IMR-90 (cell line): ENCODE data around the gene AQP1. TPM values are rescaled to one million over a fixed set of nuclear protein-coding genes. Genes with fewer than 3 reads are reported as not detected.

Experiments used
- ATAC-seq: fragments of 200-7000 bp; cut with Tn5 transposase; 2 replicates; pipeline ENCODE4 v1.9.1; 2020; ENCODE audit warnings: low read depth, mild to moderate bottlenecking, moderate library complexity
- BruUV-seq: library from RNA; stranded (reverse); fragments of 400-500 nt; replicated peaks from 2 replicates; lab custom pipeline; 2021; lab: Mats Ljungman, UMichigan
- CTCF ChIA-PET: fragments of 300-600 bp; formaldehyde crosslinking; extraction: SDS; loops from one replicate; lab custom pipeline; 2021; ENCODE audit warnings: antibody characterized with exemption; lab: Yijun Ruan, JAX
- POLR2A ChIA-PET: fragments of 300-600 bp; sonication (Branson Sonifier 250); formaldehyde crosslinking; loops from one replicate; lab custom pipeline; 2022; ENCODE audit warnings: antibody characterized with exemption; ENCODE audit not compliant: unreplicated experiment; lab: Charles Lee
- DNase-seq: peaks from one replicate; pipeline ENCODE4 v3.0.0; 2013
- H2AFZ ChIP-seq: replicated peaks from 2 replicates; pipeline ENCODE3; 2013; ENCODE audit warnings: low read length, mild to moderate bottlenecking; ENCODE audit not compliant: poor library complexity
- H2AK5ac ChIP-seq: 2 replicates; pipeline ENCODE4 v1.6.1; 2013; ENCODE audit warnings: low read depth, low read length, inconsistent platforms
- H2AK9ac ChIP-seq: replicated peaks from 2 replicates; pipeline ENCODE3; 2013; ENCODE audit warnings: mild to moderate bottlenecking, low read depth, low read length, moderate library complexity; ENCODE audit not compliant: poor library complexity
- H2BK120ac ChIP-seq: 2 replicates; pipeline ENCODE4 v1.6.1; 2013; ENCODE audit warnings: low read depth, low read length, inconsistent platforms
- H2BK15ac ChIP-seq: 3 replicates; pipeline ENCODE4 v1.6.1; 2013; ENCODE audit warnings: low read depth, low read length, inconsistent platforms
- H2BK20ac ChIP-seq: 2 replicates; pipeline ENCODE4 v1.6.1; 2013; ENCODE audit warnings: low read depth, mild to moderate bottlenecking, inconsistent platforms, low read length, moderate library complexity
- H2BK5ac ChIP-seq: 2 replicates; pipeline ENCODE4 v1.6.1; 2013; ENCODE audit warnings: mild to moderate bottlenecking, low read depth, low read length, inconsistent platforms; ENCODE audit not compliant: poor library complexity, severe bottlenecking
- H3K14ac ChIP-seq: replicated peaks from 2 replicates; pipeline ENCODE4 v1.6.1; 2013; ENCODE audit warnings: low read depth, low read length, inconsistent platforms
- H3K18ac ChIP-seq: 2 replicates; pipeline ENCODE4 v1.6.1; 2013; ENCODE audit warnings: low read depth, low read length, control low read depth
- H3K23ac ChIP-seq: 2 replicates; pipeline ENCODE4 v1.6.1; 2013; ENCODE audit warnings: low read depth, low read length, inconsistent platforms
- H3K27ac ChIP-seq: 2 replicates; pipeline ENCODE4 v1.5.1; 2013; ENCODE audit warnings: mild to moderate bottlenecking, control low read depth, low read length; ENCODE audit not compliant: insufficient read depth
- H3K27me3 ChIP-seq: 2 replicates; pipeline ENCODE4 v1.6.1; 2013; ENCODE audit warnings: low read length; ENCODE audit not compliant: control insufficient read depth, insufficient read depth
- H3K36me3 ChIP-seq: 2 replicates; pipeline ENCODE4 v1.6.1; 2013; ENCODE audit warnings: low read length, mixed read lengths; ENCODE audit not compliant: control insufficient read depth, insufficient read depth
- H3K4ac ChIP-seq: 2 replicates; pipeline ENCODE4 v1.6.1; 2013; ENCODE audit warnings: low read depth, low read length, inconsistent platforms
- H3K4me1 ChIP-seq: 2 replicates; pipeline ENCODE4 v1.6.1; 2013; ENCODE audit warnings: low read length, mixed read lengths; ENCODE audit not compliant: control insufficient read depth, insufficient read depth
- H3K4me2 ChIP-seq: 2 replicates; pipeline ENCODE4 v1.6.1; 2013; ENCODE audit warnings: low read depth, mild to moderate bottlenecking, control low read depth, low read length, moderate library complexity
- H3K4me3 ChIP-seq: 2 replicates; pipeline ENCODE4 v1.5.1; 2013; ENCODE audit warnings: low read depth, mild to moderate bottlenecking, control low read depth, low read length, moderate library complexity; ENCODE audit not compliant: insufficient read depth
- H3K56ac ChIP-seq: 2 replicates; pipeline ENCODE4 v1.6.1; 2013; ENCODE audit warnings: low read length, inconsistent platforms; ENCODE audit not compliant: insufficient read depth; ENCODE audit errors: extremely low read depth
- H3K79me1 ChIP-seq, 2 experiments: 2 replicates each; pipeline ENCODE4 v1.6.1; 2013; ENCODE audit warnings: low read length in 2 of 2, inconsistent platforms in 1 of 2, low read depth in 1 of 2
- H3K9ac ChIP-seq: 2 replicates; pipeline ENCODE4 v1.6.1; 2013; ENCODE audit warnings: low read depth, low read length, control low read depth
- H3K9me1 ChIP-seq: 2 replicates; pipeline ENCODE4 v1.6.1; 2013; ENCODE audit warnings: low read length, inconsistent platforms; ENCODE audit not compliant: insufficient read depth
- H3K9me3 ChIP-seq: 2 replicates; pipeline ENCODE4 v1.6.1; 2013; ENCODE audit warnings: low read length; ENCODE audit not compliant: control insufficient read depth, insufficient read depth
- H4K20me1 ChIP-seq: 2 replicates; pipeline ENCODE4 v1.6.1; 2013; ENCODE audit warnings: low read length, inconsistent platforms; ENCODE audit not compliant: insufficient read depth
- H4K5ac ChIP-seq: 2 replicates; pipeline ENCODE4 v1.6.1; 2013; ENCODE audit warnings: mild to moderate bottlenecking, low read depth, low read length, control low read depth
- H4K8ac ChIP-seq, 2 experiments: 2 replicates each; pipeline ENCODE4 v1.6.1; 2013; ENCODE audit warnings: low read depth in 2 of 2, low read length in 2 of 2, control low read depth in 1 of 2, inconsistent platforms in 1 of 2
- H4K91ac ChIP-seq: 2 replicates; pipeline ENCODE4 v1.6.1; 2013; ENCODE audit warnings: low read depth, low read length, inconsistent platforms; ENCODE audit not compliant: insufficient read depth
- BHLHE40 ChIP-seq: fragments of 150-350 bp; IDR thresholded peaks from 2 replicates; pipeline ENCODE4 v1.6.1; 2016; ENCODE audit warnings: mild to moderate bottlenecking, low read depth, low read length
- CEBPB ChIP-seq: IDR thresholded peaks from 2 replicates; pipeline ENCODE4 v1.6.1; 2012; ENCODE audit warnings: low read depth, low read length, improper control_type of control experiment
- CHD1 ChIP-seq: IDR thresholded peaks from 2 replicates; pipeline ENCODE4 v1.6.1; 2012; ENCODE audit warnings: low read depth, low read length, improper control_type of control experiment
- ELK1 ChIP-seq: fragments of 150-350 bp; IDR thresholded peaks from 2 replicates; pipeline ENCODE4 v1.6.1; 2016; ENCODE audit warnings: low read depth, mild to moderate bottlenecking, low read length, moderate library complexity, borderline replicate concordance
- FOS ChIP-seq: fragments of 150-350 bp; IDR thresholded peaks from 2 replicates; pipeline ENCODE4 v1.6.1; 2016; ENCODE audit warnings: low read depth, low read length
- MAFK ChIP-seq: IDR thresholded peaks from 2 replicates; pipeline ENCODE4 v1.6.1; 2012; ENCODE audit warnings: low read depth, low read length, improper control_type of control experiment
- MAZ ChIP-seq: IDR thresholded peaks from 2 replicates; pipeline ENCODE4 v1.6.1; 2012; ENCODE audit warnings: low read depth, mild to moderate bottlenecking, low read length, improper control_type of control experiment, moderate library complexity, borderline replicate concordance
- MXI1 ChIP-seq: IDR thresholded peaks from 2 replicates; pipeline ENCODE4 v1.6.1; 2012; ENCODE audit warnings: low read depth, mild to moderate bottlenecking, low read length, moderate library complexity, borderline replicate concordance
- NFE2L2 ChIP-seq: fragments of 150-350 bp; IDR thresholded peaks from 2 replicates; pipeline ENCODE4 v1.6.1; 2016; ENCODE audit warnings: low read depth, mild to moderate bottlenecking, low read length
- POLR2A ChIP-seq: IDR thresholded peaks from 2 replicates; pipeline ENCODE4 v1.6.1; 2012; ENCODE audit warnings: mild to moderate bottlenecking, low read depth, low read length
- RAD21 ChIP-seq: IDR thresholded peaks from 2 replicates; pipeline ENCODE4 v1.6.1; 2012; ENCODE audit warnings: low read length, improper control_type of control experiment
- RCOR1 ChIP-seq: IDR thresholded peaks from 2 replicates; pipeline ENCODE4 v1.6.1; 2012; ENCODE audit warnings: mild to moderate bottlenecking, low read length, improper control_type of control experiment; ENCODE audit not compliant: insufficient replicate concordance
- SMC3 ChIP-seq: fragments of 150-350 bp; IDR thresholded peaks from 2 replicates; pipeline ENCODE4 v1.6.1; 2016; ENCODE audit warnings: low read depth, mild to moderate bottlenecking, antibody characterized with exemption, low read length, moderate library complexity
- USF2 ChIP-seq: fragments of 150-350 bp; IDR thresholded peaks from 2 replicates; pipeline ENCODE4 v1.6.1; 2017; ENCODE audit warnings: mild to moderate bottlenecking, antibody characterized with exemption, low read length, low read depth
- WGBS, 2 experiments: methylation state at CpG; one replicate each; pipeline versions ENCODE4 v1.1.5 to v1.1.7; 2013; ENCODE audit warnings: missing lambda C conversion rate in 2 of 2; ENCODE audit not compliant: insufficient read length in 1 of 2; ENCODE audit errors: extremely low coverage in 2 of 2; 5-methylcytosine and 5-hydroxymethylcytosine counted together
- dilution Hi-C: fragments of 300-500 bp; cut with HindIII; formaldehyde crosslinking; loops from one replicate; pipeline ENCODE4 v1.14.3; 2018; ENCODE audit warnings: low sequenced_read_pairs; ENCODE audit not compliant: unreplicated experiment
- in situ Hi-C: fragments of 300-500 bp; cut with MboI; formaldehyde crosslinking; loops from 3 replicates; pipeline ENCODE4 v1.14.3; 2019; ENCODE audit warnings: low sequenced_read_pairs, inconsistent platforms, mixed read lengths
- intact Hi-C: fragments of 100-400 bp; cut with micrococcal nuclease; formaldehyde crosslinking; loops from 2 replicates; pipeline ENCODE4 v1.10.0; 2022
- polyA plus RNA-seq, 3 experiments: library from polyadenylated mRNA; depleted of rRNA; stranded (reverse); fragments of >200 nt; gene quantifications; 2 replicates each; pipeline ENCODE4 v1.2.3, GENCODE V29; 2012; ENCODE audit warnings: low replicate concordance in 1 of 3
- total RNA-seq: library from RNA; depleted of rRNA; stranded (reverse); fragments of >200 nt; gene quantifications from 2 replicates; pipeline ENCODE4 v1.2.3, GENCODE V29; 2012

AQP1 gene
- total and polyA plus RNA-seq, 2 of the 4 experiments (the other 2 are of a cell fraction), result 0.18 to 0.39 TPM

- peaks cover 11% of the 10 kb centered on the region; the same call in 1 of the 2 replicates for H3K27me3 ChIP-seq
- no peak overlapping the region for H2AK5ac ChIP-seq
- H3K18ac ChIP-seq, result no peak overlapping the region
- dilution Hi-C loops, result no loop called here
- ATAC-seq, result no peak
- no peak overlapping the region for H2BK20ac ChIP-seq
- H3K56ac ChIP-seq, result no peak overlapping the region
- H3K4me1 ChIP-seq, result peaks cover 13% of the 10 kb centered on the region; the same call in 1 of the 2 replicates
- H4K5ac ChIP-seq, result no peak overlapping the region
- no peak overlapping the region for H3K14ac ChIP-seq
- H3K4me2 ChIP-seq, result no peak overlapping the region
- no peaks in the 10 kb centered on the region for H3K36me3 ChIP-seq
- BruUV-seq, result no TSS peak
- no peak overlapping the region for H4K91ac ChIP-seq
- no peak overlapping the region for H3K23ac ChIP-seq
- ChIA-PET CTCF (interaction anchor here (0.6 kb wide), 1 partner anchor 18 kb away, joined by 8 read pairs; no protein-coding TSS in a partner anchor), POLR2A (no interaction called here)
- no peak overlapping the region for H3K4ac ChIP-seq
- no peak overlapping the region for H4K8ac ChIP-seq
- H3K9me3 ChIP-seq, result no peaks in the 10 kb centered on the region
- no peak overlapping the region for H2BK15ac ChIP-seq
- H2AFZ ChIP-seq, result no peak overlapping the region
- no peak overlapping the region for H2BK5ac ChIP-seq
- no peak for DNase-seq
- no peaks in the 10 kb centered on the region for H3K79me1 ChIP-seq
- H2BK120ac ChIP-seq, result no peak overlapping the region
- intact Hi-C loops, result no loop called here
- no peak overlapping the region for H3K4me3 ChIP-seq
- H3K9ac ChIP-seq, result no peak overlapping the region
- H4K20me1 ChIP-seq, result no peaks in the 10 kb centered on the region; the same call in 1 of the 2 replicates
- in situ Hi-C loops, result no loop called here
- no peak overlapping the region for H3K27ac ChIP-seq
- WGBS, 2 experiments, result 57% methylated on average over 1 of the region's 13 CpGs; no CpG with 5 or more reads in 1 of the 2 experiments
- H2AK9ac ChIP-seq, result no peak overlapping the region
- peaks cover 5% of the 10 kb centered on the region; the same call in 1 of the 2 replicates for H3K9me1 ChIP-seq
- TF ChIP-seq BHLHE40, result no peak
- TF ChIP-seq CHD1, result no peak
- TF ChIP-seq SMC3, result no peak
- TF ChIP-seq MAFK, result no peak
- no peak for TF ChIP-seq USF2
- TF ChIP-seq MXI1, result no peak
- no peak for TF ChIP-seq ELK1
- TF ChIP-seq RAD21, result no peak
- no peak for TF ChIP-seq MAZ
- TF ChIP-seq FOS, result no peak
- TF ChIP-seq RCOR1, result no peak
- no peak for TF ChIP-seq POLR2A
- no peak for TF ChIP-seq NFE2L2
- no peak for TF ChIP-seq CEBPB
Observed at GRCh38 chr7:30896783-30897637, 14.6 kb upstream of the AQP1 start.
